Colon (tissue), 2 donors: ENCODE data around the gene ONECUT1.

Source experiments
- FAIRE-seq: peaks from 2 replicates; lab custom pipeline; 2012; peaks lifted over from hg19 to GRCh38; lab: Jason Lieb, UNC
- donor health status: control.
- donor health status: control.

ONECUT1 gene

DNA sequence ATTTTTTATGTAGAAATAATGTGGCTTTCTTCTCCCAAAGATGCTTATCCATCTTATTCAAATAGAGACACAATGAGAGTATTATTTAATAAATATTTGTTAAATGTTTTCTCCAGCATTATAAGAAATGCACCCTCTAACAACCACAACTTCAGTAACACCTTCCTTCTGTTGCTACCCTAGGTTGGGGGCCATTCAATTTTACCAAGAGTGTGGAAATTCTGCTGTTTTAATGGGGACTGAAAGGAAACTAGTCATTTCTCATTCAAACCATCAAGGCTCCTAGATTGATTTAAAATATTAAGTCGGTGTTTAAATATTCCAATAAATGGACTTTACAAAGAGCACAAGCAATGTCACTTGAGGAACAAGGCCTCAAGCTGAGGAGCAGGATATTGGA lies 7.6 kb downstream of the ONECUT1 start:
- FAIRE-seq, result no peak

DNA sequence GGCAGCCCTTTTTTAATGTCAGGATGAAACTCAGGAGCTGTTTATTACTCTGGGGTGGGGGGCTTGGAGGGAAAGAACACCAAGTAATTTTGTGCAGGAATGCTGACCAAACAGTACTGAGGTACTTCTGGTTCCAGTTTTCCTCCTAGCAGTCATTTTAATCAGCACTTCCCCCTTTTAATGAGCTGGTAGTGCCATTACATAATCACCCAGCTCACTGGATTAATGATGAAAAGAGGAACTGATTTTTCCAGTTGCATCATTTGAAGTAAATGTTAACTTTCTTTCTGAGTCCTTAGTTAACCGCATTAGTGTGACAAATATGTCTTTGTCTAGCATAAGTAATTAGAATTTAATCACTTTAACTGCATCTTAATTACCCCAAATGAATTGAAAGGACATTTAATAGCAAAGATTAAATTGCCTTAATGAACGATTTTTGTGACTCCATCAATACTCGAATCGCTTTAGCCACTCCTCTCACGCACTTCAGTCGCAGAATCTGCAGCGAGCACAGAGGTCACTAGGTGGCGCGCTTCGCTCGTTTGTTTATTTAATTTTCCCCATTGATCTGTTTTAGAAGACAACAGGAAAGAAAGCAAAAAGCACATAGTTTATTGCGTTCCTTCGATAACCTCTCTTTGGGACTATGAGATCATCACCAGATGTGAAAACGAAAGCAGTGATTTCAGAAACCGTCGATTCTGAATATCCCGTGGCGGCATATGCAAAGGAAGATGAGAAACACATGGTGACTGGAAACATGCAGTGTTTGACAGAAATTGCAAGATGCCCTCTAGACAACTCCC lies 9.8 kb downstream of the ONECUT1 start:
- FAIRE-seq, result no peak

DNA sequence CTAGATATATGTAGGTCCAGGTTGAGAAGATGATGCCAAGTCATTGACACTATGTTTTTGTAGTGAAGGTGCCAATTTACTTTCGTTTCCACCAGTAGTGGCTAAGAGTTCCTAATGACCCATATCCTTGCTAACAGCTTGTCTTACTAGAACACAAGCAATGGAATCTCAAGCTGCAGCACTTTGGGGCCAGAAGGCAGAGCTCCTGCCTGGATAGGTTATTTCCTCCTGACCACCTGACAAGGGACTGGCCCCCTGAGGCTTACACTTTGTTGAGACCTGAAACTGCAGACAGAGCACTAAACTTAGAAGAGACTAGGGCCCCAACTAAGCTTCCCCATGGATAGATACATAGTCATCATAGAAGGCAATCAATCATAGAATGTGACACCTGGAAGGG lies 11.7 kb downstream of the ONECUT1 start:
- FAIRE-seq, result no peak

DNA sequence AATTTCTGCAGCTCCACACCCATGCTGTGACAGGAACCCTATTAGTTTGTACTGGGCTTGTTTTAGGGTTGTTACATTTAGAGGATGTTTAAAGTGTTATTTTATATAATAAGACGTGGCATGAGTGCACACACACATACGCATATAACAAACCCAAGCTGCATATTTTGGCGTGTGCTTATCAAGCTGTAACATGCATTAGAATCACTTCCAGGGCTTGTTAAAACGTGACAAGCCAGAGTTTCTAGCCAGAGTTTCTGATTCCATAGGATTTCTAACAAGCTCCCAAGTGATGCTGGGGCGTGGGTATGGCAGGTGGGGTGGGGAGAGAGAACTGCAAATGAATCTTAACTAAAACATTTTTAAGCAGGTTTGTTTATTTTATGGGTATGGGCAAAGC lies 17.4 kb downstream of the ONECUT1 start:
- FAIRE-seq, result no peak

DNA sequence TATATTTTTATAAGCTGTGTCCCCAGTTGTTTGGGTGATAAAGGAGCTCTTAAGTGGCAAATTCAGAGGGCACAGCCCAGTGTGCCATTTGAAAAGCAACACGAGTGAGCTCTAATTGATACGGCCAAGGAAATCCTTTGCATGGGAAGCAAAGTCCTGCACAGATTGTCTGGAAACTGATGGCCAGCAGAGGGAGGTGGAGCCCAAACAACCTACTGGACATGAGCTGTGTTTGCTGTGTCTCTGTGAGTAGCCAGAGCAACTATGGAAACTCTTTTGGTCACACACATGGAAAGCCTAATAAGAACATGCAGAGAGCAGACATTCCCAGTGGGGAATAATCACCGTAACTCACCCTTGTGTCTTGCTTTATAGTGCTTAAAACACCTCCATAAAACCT lies 24.4 kb downstream of the ONECUT1 start:
- FAIRE-seq, result no peak

DNA sequence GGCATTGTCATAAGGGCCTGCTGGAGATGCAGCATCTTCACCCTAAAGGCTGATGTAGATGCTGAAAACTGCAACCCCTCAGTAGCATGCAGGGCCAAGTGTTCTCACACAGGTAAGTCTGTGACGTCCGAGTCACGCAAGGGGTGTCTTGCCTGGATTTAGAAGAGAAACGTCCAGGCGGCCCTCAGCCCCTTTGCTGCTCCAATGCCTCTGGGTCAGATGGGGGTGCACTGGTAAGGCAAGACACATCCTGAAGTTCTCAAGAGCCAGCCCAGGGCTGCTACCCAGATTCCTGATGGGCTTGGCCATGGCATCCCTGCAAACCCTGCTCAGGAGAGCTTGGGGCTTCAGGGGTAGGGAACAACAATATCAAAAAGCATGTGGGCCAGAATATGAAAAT lies 25.4 kb downstream of the ONECUT1 start:
- no peak for FAIRE-seq

DNA sequence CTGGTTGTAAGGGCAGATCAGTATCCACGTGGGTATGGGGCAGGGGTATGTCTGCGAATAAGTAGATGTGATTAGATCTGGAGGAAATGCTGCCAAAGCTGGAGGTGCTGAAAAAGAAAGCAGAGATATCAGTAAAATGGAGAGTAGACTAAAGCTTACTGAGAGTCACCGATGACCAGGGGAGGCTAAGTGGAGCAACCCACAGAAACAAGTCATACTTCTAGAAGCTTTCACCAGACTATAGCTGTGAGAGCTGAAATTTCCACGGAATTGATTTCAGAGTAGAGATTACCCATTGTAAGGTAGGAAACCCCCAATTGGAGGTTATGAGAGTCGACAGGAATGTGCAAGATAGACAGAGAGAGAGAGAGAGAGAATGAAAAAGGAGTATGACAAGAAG lies 27.5 kb downstream of the ONECUT1 start:
- FAIRE-seq, result no peak

DNA sequence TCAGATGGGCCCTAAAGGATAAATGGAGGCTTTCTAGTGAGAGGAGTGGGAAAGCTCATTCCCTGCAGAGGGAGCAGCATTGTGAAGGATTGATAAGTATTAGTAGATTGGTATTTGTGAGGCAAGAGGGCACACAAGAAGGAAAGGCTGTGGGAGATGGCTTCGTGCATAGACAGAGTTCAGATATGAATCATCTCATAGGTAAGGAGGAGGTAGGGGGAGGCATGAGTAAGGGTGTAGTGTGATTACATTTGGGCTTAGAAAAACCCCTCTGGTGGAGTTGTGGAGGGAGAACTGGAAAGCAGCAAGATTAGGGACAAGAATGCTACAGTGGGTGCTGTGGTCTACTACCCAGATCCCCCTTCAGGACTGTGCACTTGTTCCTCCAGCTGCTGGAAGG lies 29.6 kb downstream of the ONECUT1 start:
- FAIRE-seq, result no peak

DNA sequence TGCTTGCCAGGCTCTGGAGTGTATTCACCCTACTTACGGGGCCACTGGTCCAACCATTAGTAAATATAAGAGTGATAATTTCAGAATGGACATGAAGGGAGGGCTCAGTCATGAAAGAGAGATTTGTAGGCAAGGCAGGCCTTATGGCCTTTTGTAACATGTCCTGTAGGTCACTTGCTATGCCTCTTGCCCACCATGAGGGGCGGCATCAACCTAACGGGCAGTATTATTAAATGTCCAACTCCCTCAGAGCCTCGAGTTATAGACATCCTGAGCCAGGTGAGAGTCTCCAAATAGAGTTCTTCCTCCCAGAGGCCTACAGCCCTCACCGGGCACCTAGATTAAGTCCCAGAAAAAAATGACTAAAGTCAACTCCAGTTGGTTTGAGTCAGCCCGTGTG lies 30.2 kb downstream of the ONECUT1 start:
- no peak for FAIRE-seq

DNA sequence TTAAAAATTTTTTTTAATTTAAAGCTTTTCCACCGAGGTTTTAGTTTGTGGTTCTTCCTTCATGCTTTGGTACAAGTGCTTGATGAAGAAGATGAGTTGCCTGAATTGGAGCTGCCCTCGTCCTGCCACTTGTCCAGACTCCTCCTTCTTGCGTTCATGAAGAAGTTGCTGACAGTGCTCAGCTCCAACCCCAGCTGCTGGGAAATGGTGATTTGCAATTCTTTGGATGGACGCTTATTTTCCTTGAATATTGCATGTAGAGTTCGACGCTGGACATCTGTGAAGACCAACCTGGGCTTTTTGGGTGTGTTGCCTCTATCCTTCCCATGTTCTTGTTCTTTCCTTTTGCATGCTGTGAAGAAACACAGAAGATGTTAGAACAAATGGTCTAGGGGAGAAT lies 32.6 kb downstream of the ONECUT1 start:
- no peak for FAIRE-seq

DNA sequence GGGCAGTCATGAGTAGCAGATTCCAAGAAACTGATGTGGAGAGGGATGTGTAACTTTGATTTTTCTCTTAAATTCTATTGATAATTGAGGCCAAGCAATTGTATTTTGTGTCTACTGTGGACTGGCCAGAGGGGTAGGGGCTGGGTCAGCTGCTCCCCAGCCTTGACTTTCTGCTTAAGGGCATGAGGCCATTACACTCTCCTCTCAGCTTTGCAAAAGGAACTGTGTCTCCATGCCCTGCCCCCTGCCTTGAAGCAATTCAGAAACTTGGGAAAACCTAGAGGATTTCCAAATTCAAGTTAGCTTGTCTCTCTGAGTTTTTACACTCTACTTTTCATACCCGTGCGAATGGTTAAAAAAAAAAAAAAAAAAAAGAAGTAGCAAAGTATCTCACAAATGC lies 38.6 kb downstream of the ONECUT1 start:
- no peak for FAIRE-seq

DNA sequence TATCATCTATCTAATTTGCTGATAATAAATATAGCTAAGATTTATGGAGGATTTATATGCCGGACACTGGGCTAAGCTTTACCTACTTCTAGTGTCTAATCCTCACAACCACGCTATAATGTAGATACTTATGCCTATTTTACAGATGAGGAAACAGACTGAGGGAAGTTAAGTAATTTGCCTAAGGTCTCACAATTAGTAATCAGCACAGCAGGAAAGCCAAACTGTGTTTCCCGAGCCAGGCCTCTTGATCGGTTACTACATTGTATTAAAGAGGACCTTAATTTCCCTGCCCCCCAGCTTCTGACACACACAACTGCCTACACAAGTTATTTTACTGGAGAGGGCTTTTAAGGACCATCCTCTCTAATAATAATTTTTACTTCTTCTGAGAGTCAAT lies 40.9 kb downstream of the ONECUT1 start:
- FAIRE-seq, result no peak

DNA sequence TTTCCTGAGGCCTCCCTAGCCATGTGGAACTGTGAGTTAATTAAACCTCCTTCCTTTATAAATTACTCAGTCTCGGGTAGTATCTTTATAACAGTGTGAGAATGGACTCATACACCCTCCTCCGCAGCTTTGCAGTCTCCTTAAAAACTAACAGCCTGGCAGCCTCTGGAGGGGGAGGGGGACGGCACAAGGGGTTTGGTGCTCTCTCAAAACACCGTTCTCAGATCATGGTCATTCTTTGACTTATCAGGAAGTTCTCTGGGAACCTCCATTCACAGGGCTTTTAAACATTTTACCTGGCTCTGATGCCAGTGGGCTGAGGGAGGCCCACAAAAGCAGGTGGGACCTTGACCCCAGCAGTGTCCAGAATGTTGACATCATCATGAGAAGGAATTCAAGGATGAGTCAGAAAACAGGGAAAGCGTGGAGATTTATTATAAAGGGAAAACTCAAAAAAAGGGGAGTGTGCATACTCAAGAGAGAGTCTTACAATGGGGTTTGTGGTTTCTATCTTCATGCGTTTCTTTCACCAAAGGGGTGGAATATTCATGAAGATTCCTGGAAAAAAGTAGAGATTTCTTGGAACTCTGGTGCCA lies 43.9 kb downstream of the ONECUT1 start:
- no peak for FAIRE-seq

DNA sequence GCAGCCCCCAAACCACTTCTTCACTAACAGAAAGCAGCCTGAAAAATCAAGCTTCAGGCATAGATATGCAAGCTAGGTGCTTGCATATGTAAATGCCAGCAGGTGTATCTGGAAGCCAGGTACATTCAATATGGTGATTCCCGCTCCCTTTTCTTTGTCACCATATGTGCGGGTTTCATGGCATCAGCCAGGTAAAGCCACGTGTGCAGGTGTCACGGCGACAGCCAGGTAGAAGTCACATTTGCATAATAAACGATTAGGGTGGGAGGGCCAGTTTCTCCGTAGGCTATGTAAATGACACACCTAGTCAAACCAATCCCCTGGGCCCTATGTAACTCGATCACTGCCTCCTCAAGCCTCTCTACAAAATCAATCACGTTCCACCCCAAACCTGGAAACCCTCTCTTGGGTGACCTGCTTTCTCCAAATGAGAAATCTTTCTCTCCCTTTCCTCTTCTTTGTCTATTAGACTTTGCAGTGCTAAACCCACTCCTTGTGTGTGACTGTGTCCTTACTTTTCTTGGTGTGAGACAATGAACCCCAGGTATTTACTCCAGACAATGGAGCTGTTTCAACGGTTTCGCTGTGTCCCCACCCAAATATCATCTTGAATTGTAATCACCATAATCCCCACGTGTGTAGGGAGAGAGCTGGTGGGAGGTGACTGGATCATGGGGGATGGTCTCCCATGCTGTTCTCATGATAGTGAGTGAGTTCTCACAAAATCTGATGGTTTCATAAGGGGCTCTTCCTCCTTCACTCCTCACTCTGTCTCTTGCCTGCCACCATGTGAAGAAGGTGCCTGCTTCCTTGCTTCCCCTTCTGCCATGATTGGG lies 44.6 kb downstream of the ONECUT1 start:
- no peak for FAIRE-seq

DNA sequence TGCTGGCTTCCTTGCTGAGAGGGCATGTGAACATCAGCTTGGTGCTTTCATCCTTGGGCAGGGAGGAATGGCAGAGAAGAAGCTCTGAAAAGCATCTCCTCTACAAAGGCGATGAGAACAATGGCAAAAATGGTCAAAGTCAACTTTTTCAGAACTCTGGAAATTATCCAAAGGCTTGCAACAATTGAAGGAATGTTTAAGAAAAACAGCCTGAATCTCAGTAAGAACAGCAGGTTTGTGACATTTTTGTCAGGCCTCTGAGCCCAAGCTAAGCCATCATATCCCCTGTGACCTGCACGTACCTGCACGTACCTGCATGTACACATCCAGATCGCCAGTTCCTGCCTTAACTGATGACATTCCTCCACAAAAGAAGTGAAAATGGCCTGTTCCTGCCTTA lies 51.8 kb downstream of the ONECUT1 start:
- no peak for FAIRE-seq

DNA sequence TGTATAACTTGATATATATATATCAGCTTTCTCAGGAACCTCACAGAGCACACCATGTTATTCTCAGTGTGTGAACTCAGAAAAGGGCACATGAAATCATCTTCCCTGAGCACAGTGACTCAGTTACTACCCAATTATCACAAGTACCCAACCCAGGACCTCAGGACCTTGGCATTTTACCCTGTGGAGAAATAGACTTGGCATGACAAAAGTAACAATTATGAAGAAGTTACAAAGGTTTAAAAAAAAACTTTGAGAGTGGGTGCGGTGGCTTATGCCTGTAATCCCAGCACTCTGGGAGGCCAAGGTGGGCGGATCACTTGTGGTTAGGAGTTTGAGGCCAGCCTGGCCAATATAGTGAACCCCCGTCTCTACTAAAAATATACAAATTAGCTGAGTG lies 52.4 kb downstream of the ONECUT1 start:
- no peak for FAIRE-seq

DNA sequence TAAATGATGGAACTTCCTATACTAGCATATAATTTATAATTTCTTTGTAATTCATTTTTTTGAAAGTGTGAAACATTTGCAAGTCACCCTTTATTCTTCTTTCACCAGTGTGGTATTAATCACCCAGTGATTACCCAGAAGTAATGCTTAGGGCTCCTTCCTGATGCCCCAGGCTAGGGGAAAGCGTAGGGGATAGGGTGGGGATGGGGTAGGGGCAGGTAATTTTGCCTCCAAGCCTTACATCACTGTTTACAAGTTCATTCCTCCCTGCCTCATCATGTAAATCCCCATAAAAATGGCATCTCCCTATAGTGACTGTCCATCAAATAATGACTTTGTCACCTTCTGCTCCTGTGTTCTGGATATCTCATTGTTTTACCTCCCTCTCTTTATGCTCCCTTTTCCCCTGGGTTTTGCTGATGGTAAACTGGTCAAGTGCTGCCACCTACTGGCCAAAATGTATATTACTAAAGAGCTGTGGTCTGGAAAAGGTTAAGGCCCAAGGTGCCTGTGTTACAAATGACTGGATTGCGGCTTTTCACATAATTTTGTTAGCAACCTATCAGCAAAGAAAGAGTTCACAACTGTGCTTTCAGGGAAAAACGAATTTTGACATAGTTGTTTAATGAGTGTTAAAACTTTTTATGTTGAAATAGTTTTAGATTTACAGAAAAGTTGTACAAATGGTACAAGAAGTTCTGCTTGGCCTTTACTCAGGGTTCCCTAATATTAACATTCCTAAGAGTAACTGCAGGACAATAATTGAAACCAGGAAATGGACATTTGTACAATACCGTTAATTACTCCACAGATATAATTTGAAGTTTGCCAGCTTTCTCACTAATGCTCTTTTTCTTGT lies 54.7 kb downstream of the ONECUT1 start:
- no peak for FAIRE-seq

DNA sequence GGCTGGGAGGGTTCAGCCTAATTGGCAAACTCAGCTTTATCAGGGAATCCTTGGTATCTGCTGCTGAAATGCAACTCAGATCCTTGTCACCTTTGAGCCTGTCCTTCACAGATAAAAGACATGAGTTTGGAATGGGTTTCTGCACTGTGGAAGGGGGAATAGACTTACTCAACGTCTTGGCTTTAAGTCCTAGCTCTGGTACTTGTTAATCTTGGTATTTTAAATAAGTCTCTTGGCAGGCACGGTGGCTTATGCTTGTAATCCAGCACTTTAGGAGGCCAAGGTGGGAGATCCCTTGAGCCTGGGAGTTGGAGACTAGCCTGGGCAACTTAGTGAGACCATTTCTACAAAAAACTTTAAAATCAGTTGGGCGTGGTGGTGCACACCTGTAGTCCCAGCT lies 55.8 kb downstream of the ONECUT1 start:
- no peak for FAIRE-seq

DNA sequence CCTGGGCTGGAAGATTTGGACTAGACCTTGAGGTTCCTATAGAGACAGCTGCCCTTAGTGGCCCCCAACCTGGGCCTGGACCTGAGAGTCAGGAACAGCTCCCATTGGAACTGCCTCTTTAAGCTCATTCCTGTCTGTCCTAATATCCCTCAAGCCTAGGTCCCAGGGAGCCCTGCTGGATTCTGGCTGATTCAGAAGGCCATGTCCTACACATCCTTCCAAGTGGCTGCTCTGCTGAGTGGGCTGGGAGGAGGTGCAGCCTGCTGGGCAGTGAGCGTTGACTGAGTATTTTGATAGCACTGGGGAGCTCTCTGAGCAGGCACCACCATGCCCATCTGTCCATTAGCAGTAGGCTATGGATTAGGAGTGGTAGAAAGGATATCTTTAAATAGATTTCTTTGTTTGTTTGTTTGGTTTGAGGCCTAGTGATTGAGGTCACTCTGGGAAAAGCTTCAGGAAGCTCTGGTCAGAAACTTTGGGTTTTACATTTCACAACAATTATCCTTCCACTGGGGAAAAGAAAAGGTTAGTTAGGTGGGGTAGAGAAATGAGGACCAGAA lies 56.4 kb downstream of the ONECUT1 start:
- no peak for FAIRE-seq

DNA sequence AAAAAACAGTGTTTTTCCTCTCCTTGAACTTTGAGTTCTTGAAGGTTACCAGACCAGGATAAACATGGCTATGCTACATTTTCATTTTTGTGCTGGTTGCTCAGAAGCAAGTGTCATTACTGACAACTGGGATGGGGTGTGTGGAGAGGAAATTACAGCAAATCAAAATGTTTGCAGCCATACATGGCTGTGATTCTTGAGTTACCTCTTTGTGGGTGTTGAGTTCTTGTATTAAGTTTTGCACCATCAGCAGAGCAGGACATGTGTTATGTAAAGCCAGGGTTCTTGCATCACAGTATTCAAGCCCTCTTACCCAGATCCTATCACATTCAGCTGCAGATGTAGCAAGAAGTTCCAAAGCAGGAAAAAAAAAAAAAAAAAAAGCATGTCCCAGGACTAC lies 57.0 kb downstream of the ONECUT1 start:
- FAIRE-seq, result no peak

DNA sequence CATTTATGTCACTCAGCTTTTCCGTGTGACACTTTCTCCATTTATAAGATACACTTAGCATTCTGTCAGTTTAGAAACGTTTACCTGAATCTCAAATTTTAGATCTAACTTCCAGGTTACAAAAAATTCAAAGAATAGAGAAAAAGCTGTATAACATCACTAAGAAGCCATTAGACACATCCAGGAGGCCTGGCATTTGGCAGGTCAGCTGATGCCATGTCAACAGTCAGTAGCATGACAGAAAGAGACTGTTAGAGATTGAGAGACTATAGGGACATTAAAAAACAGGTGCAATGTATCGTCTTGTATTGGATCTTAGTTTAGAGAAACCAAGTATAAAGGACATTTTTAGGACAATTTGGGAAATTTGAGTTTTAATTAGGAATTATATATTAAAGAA lies 57.6 kb downstream of the ONECUT1 start:
- no peak for FAIRE-seq
